Peyer's patch (tissue), 4 donors: Measurements from ENCODE around the gene SNX27. TPM values are rescaled to one million over a fixed set of nuclear protein-coding genes. Genes with fewer than 3 reads are reported as not detected.

Experiments used
- DNase-seq, 3 donors: peaks; one replicate each; pipeline ENCODE4 v3.0.0-alpha.2; 2017 to 2019
- H3K27ac ChIP-seq, 4 donors: fragments of 200-600 bp; sonication (generic); one replicate each; pipeline ENCODE4 v1.5.1; 2016 to 2019
- H3K27me3 ChIP-seq, 2 donors: fragments of 200-600 bp; sonication (generic); one replicate each; pipeline ENCODE4 v1.5.1; 2019
- H3K36me3 ChIP-seq, 3 donors: fragments of 200-600 bp; sonication (generic); one replicate each; pipeline ENCODE4 v1.5.1; 2016 to 2019
- H3K4me1 ChIP-seq, 4 donors: fragments of 200-600 bp; sonication (generic); one replicate each; pipeline ENCODE4 v1.5.1; 2016 to 2019
- H3K4me3 ChIP-seq, 4 donors: fragments of 200-600 bp; sonication (generic); 1 replicate in 3 of 4; 2 replicates in 1 of 4; pipeline ENCODE4 v1.5.1; 2016 to 2019; ENCODE audit warnings: mild to moderate bottlenecking in 1 of 4
- H3K9me3 ChIP-seq, 4 donors: fragments of 200-600 bp; sonication (generic); one replicate each; pipeline ENCODE4 v1.5.1; 2016 to 2019; ENCODE audit warnings: mild to moderate bottlenecking in 1 of 4
- POLR2A ChIP-seq, 2 donors: fragments of 450-650 bp; IDR thresholded peaks; one replicate each; pipeline ENCODE4 v1.5.1; 2017; ENCODE audit warnings: antibody characterized with exemption in 2 of 2, mild to moderate bottlenecking in 2 of 2, moderate library complexity in 2 of 2
- total RNA-seq, 4 donors: library from RNA; depleted of rRNA; stranded (reverse); fragments of >200 nt; gene quantifications; one replicate each; pipeline ENCODE4 v1.1.0, GENCODE V29; 2016
- TF ChIP-seq, protein P1 (sequence below), 6 experiments: fragments of 450-650 bp in 4 of 6; fragments of 200-600 bp in 2 of 6; sonication (generic) in 1 of 6; IDR thresholded peaks; one replicate each; pipeline ENCODE4 v1.5.1; 2017 to 2019; ENCODE audit warnings: antibody characterized with exemption in 6 of 6, mild to moderate bottlenecking in 3 of 6, moderate library complexity in 1 of 6

SNX27 gene
- total RNA-seq, 4 donors from 2014 or later = 24.0 to 50.3 (median 35.1) TPM

DNA sequence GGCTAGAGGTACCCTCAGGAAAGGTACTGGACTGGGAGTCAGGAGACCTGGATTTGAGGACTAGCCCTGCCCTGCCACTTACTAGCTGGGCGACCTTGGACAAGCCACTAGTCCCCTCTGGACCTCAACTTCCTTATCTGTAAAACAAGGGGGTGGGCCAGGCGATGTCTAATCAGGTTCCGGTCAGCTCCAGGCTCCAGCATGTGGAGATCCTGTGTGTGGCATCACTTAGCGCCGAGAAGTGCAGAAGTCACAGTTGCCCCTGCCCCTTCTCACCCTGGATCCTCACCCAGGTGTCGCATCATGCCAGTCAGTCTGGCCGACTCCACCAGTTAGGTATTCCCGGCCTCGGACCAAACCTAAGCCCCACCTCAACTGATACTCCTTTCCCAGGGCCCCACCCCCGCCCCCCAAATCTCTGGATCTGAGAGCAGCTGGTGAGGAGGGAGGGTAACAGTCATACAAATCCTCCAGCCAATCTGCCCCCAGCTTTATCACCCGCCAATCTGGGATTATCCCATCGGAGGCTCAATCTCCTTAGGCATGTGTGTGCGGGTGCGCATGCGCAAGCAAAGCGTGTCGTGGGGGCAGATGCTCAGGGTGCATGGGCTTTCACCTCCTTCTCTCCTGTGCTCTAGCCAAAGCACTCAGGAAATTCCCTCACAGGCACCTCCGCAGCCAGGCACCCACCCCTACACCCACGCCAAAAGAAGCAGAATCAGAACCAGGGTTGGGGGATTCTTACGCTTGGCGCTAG, 99.4 kb downstream of the SNX27 start:
- no peak for TF ChIP-seq POLR2A (IDR thresholded peaks at IDR 0.05)
- TF ChIP-seq, protein P1, sequence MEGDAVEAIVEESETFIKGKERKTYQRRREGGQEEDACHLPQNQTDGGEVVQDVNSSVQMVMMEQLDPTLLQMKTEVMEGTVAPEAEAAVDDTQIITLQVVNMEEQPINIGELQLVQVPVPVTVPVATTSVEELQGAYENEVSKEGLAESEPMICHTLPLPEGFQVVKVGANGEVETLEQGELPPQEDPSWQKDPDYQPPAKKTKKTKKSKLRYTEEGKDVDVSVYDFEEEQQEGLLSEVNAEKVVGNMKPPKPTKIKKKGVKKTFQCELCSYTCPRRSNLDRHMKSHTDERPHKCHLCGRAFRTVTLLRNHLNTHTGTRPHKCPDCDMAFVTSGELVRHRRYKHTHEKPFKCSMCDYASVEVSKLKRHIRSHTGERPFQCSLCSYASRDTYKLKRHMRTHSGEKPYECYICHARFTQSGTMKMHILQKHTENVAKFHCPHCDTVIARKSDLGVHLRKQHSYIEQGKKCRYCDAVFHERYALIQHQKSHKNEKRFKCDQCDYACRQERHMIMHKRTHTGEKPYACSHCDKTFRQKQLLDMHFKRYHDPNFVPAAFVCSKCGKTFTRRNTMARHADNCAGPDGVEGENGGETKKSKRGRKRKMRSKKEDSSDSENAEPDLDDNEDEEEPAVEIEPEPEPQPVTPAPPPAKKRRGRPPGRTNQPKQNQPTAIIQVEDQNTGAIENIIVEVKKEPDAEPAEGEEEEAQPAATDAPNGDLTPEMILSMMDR (IDR thresholded peaks at IDR 0.05) = no peak
- no peak overlapping the region for H3K27ac ChIP-seq
- no peak for DNase-seq
- no peaks in the 10 kb centered on the region for H3K9me3 ChIP-seq
- H3K27me3 ChIP-seq = peaks cover 0 to under 1% of the 10 kb centered on the region in 2 donors
- H3K4me3 ChIP-seq = no peak overlapping the region
- peaks cover 0 to 17% (median 0%) of the 10 kb centered on the region in 4 donors for H3K4me1 ChIP-seq
- no peaks in the 10 kb centered on the region for H3K36me3 ChIP-seq

DNA sequence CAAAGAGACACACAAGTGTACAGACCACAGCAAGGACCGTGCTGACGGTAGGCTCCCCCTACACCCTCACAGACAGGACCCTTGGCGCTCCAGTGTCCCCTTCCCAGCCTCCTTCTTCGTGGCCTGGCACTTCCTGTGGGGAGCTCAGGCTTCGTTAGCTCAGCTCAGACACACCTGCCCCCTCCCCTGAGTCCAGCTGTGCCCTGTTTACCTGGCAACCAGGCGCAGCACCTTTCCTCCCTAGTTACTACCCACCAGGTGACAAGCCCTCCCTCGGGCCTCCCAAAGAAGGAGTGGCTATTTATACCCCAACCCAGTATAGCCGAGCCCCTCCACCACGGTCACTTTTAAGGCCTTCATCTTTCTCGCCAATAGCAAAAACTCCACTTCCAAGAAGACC, 100.1 kb downstream of the SNX27 start:
- no peak overlapping the region for H3K27ac ChIP-seq
- no peaks in the 10 kb centered on the region for H3K9me3 ChIP-seq
- H3K4me3 ChIP-seq = no peak overlapping the region
- H3K36me3 ChIP-seq = no peaks in the 10 kb centered on the region
- H3K27me3 ChIP-seq = peaks cover 0 to 8% of the 10 kb centered on the region in 2 donors
- peaks cover 0 to 24% (median 0%) of the 10 kb centered on the region in 4 donors for H3K4me1 ChIP-seq
- no peak for DNase-seq
- TF ChIP-seq, protein P1 (IDR thresholded peaks at IDR 0.05) = no peak
- TF ChIP-seq POLR2A (IDR thresholded peaks at IDR 0.05) = no peak

DNA sequence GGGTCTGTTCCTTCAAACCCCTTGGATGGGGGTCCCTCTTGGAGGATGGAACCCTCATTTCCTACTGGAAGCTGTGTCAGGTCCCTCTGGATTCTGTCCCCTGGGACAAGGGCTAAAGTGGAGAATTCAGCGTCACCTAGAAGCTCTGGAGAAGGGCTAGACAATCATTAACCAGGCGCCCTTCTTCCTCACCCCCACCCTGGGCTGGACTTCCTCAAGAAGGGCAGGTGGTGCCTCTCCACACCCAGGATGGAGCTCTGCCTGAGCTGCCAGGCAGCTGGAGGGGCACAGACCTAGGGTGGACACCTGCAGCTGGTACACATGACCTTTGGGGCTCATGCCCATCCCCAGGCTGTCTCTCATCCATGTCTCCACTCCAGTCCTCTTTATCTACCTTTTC, 101.2 kb downstream of the SNX27 start:
- TF ChIP-seq POLR2A (IDR thresholded peaks at IDR 0.05) = no peak
- TF ChIP-seq, protein P1 (IDR thresholded peaks at IDR 0.05) = no peak
- Histone ChIP-seq H3K27me3 (peaks cover 0 to 8% of the 10 kb centered on the region in 2 donors), H3K4me1 (peaks cover 0 to 27% (median 0%) of the 10 kb centered on the region in 4 donors), H3K27ac (peak overlapping the region in 2 of 4 donors; percentile 17 to 57), H3K4me3 (no peak overlapping the region), H3K36me3 (no peaks in the 10 kb centered on the region), H3K9me3 (no peaks in the 10 kb centered on the region)
- peak in 2 of 3 donors; percentile 71 to 81 for DNase-seq

DNA sequence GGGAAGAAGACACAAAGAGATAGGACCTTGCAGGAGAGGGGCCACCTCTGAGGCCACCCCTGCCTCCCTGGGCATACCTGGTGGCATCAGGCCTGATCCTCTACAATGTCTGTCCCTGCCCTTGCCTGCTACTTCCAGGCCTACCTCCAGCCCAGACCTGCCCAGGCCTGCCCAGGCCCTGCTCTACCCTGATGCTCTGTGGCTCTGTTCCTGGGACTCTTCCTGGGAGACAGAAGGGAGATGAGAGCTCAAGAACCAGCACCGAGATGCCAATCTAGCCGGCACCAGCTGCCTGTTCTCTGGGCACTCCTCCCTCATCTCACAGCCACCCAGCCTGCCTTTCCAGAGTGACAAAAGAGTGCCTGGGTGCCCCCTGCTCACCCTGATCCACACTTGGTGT, 102.0 kb downstream of the SNX27 start:
- Histone ChIP-seq H3K4me3 (no peak overlapping the region), H3K9me3 (no peaks in the 10 kb centered on the region), H3K27ac (no peak overlapping the region), H3K27me3 (peaks cover 0 to 8% of the 10 kb centered on the region in 2 donors), H3K4me1 (peaks cover 0 to 27% (median 0%) of the 10 kb centered on the region in 4 donors), H3K36me3 (no peaks in the 10 kb centered on the region)
- no peak for DNase-seq
- TF ChIP-seq POLR2A (IDR thresholded peaks at IDR 0.05) = no peak
- TF ChIP-seq, protein P1 (IDR thresholded peaks at IDR 0.05) = no peak

DNA sequence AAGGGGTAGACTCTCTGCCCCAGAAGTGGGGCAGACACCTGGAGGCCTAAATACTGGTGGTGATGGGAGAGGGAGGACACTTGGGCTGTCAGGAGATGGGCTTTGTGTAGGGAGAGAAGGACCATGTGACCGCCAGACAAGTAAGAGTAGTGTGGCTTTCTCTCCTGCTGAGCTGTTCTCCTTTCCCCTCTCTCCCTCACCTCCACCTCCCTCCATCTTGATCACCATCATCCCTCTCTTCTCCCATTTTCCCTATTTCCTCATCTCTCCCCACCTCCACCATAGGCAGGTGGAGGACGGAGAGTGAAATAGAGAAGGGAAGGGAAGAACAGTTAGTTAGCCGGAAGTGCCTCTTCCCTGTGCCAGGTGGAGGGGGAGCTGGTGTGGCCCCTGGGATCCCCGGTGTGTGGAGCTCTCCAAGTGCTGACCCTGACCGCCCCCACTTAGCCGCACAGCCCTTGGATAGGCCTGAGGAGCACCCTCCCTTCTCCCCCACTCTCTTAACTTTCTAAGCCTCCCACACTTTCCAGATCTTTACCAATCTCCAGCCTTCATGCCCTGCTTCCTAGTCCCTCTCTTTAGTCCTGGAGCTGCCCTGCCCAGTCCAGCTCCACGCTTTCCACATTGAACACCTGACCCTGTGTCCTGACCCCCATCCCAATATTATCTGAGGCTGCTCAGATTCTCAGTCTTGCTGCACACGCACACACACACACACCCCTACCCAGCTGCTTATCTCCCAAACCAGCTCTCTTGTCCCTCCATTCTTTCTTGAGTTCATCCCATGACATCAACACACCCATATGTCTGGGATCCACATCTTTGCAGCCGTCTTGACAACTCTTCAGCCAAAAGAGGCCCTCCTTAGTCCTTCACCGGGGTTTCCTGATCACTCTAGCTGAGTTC, 103.2 kb downstream of the SNX27 start:
- no peak overlapping the region for H3K4me3 ChIP-seq
- H3K9me3 ChIP-seq = no peaks in the 10 kb centered on the region
- DNase-seq = no peak
- H3K36me3 ChIP-seq = no peaks in the 10 kb centered on the region
- H3K27me3 ChIP-seq = peaks cover 0 to 8% of the 10 kb centered on the region in 2 donors
- TF ChIP-seq, protein P1 (IDR thresholded peaks at IDR 0.05) = no peak
- TF ChIP-seq POLR2A (IDR thresholded peaks at IDR 0.05) = no peak
- H3K27ac ChIP-seq = no peak overlapping the region
- peaks cover 0 to 28% (median 0%) of the 10 kb centered on the region in 4 donors for H3K4me1 ChIP-seq
